H1 (cell line): ENCODE data around the gene IMP3. TPM values are rescaled to one million over a fixed set of nuclear protein-coding genes. Genes with fewer than 3 reads are reported as not detected.

Experiments
- CTCF ChIA-PET: fragments of 300-600 bp; sonication (Branson Sonifier 250); formaldehyde crosslinking; loops from one replicate; lab custom pipeline; 2021; ENCODE audit not compliant: partially characterized antibody; lab: Charles Lee
- POLR2A ChIA-PET: fragments of 300-600 bp; sonication (Branson Sonifier 250); formaldehyde crosslinking; loops from one replicate; lab custom pipeline; 2021; ENCODE audit warnings: inconsistent platforms; ENCODE audit not compliant: partially characterized antibody; lab: Charles Lee
- DNase-seq, 2 experiments: peaks; one replicate each; pipeline versions ENCODE4 v3.0.0 to v3.0.0-alpha.2; 2010 to 2022; ENCODE audit warnings: low spot score in 2 of 2, low read depth in 1 of 2, mixed read lengths in 1 of 2
- FAIRE-seq: peaks from 2 replicates; lab custom pipeline; 2011; peaks lifted over from hg19 to GRCh38; lab: Jason Lieb, UNC
- H2AFZ ChIP-seq: 2 replicates; pipeline ENCODE4 v1.8.1; 2012; ENCODE audit warnings: low read length, inconsistent platforms
- H2AK5ac ChIP-seq: 2 replicates; pipeline ENCODE4 v1.6.1; 2013; ENCODE audit warnings: low read depth, low read length
- H2BK120ac ChIP-seq: replicated peaks from 2 replicates; pipeline ENCODE3; 2013; ENCODE audit warnings: low read depth, low read length, inconsistent platforms
- H2BK12ac ChIP-seq: 2 replicates; pipeline ENCODE4 v1.6.1; 2013; ENCODE audit warnings: low read depth, low read length
- H2BK15ac ChIP-seq: 2 replicates; pipeline ENCODE4 v1.6.1; 2013; ENCODE audit warnings: low read length
- H2BK20ac ChIP-seq: 2 replicates; pipeline ENCODE4 v1.6.1; 2013; ENCODE audit warnings: low read length
- H2BK5ac ChIP-seq: 2 replicates; pipeline ENCODE4 v1.6.1; 2013; ENCODE audit warnings: low read depth, low read length
- H3K14ac ChIP-seq: 2 replicates; pipeline ENCODE4 v1.6.1; 2013; ENCODE audit warnings: inconsistent platforms; ENCODE audit not compliant: insufficient read length
- H3K18ac ChIP-seq: 2 replicates; pipeline ENCODE4 v1.6.1; 2013; ENCODE audit warnings: low read length; ENCODE audit errors: extremely low read depth
- H3K23ac ChIP-seq: 2 replicates; pipeline ENCODE4 v1.6.1; 2013; ENCODE audit warnings: inconsistent platforms; ENCODE audit not compliant: insufficient read length
- H3K23me2 ChIP-seq: 2 replicates; pipeline ENCODE4 v1.6.1; 2013; ENCODE audit warnings: low read depth, low read length
- H3K27ac ChIP-seq: 2 replicates; pipeline ENCODE4 v1.6.1; 2011; ENCODE audit warnings: low read depth, low read length, inconsistent platforms
- H3K27me3 ChIP-seq, 4 experiments: replicated peaks in 1 of 4; 1 replicate in 1 of 4; 2 replicates in 3 of 4; pipeline versions ENCODE4 v1.6.1 to v1.8.1; 2011 to 2013; ENCODE audit warnings: low read length in 3 of 4, mild to moderate bottlenecking in 3 of 4, inconsistent platforms in 2 of 4, mixed read lengths in 2 of 4, moderate library complexity in 1 of 4; ENCODE audit not compliant: control insufficient read depth in 3 of 4, insufficient read depth in 3 of 4; ENCODE audit errors: extremely low read depth in 1 of 4
- H3K36me3 ChIP-seq, 4 experiments: 2 replicates each; pipeline versions ENCODE4 v1.6.1 to v1.8.1; 2011 to 2013; ENCODE audit warnings: mild to moderate bottlenecking in 4 of 4, low read length in 3 of 4, moderate library complexity in 2 of 4, control low read depth in 1 of 4, inconsistent platforms in 1 of 4; ENCODE audit not compliant: insufficient read depth in 4 of 4, control insufficient read depth in 2 of 4
- H3K4ac ChIP-seq: replicated peaks from 2 replicates; pipeline ENCODE3; 2013; ENCODE audit warnings: low read length, low read depth, mixed read lengths, inconsistent platforms; ENCODE audit not compliant: insufficient read length
- H3K4me1 ChIP-seq, 4 experiments: replicated peaks in 1 of 4; 1 replicate in 1 of 4; 2 replicates in 3 of 4; pipeline versions ENCODE4 v1.6.1 to v1.8.1; 2011 to 2013; ENCODE audit warnings: low read length in 3 of 4, inconsistent platforms in 2 of 4, mixed read lengths in 1 of 4; ENCODE audit not compliant: insufficient read depth in 4 of 4, control insufficient read depth in 3 of 4
- H3K4me2 ChIP-seq, 2 experiments: 2 replicates each; pipeline versions ENCODE4 v1.6.1 to v1.8.1; 2011 to 2013; ENCODE audit warnings: low read depth in 2 of 2, low read length in 2 of 2, control low read depth in 1 of 2, inconsistent platforms in 1 of 2, mild to moderate bottlenecking in 1 of 2; ENCODE audit not compliant: insufficient read depth in 1 of 2
- H3K4me3 ChIP-seq, 4 experiments: fragments of 200-600, 300-600 bp in 1 of 4; sonication (generic), shearing (Covaris generic), sonication (Bioruptor Twin) in 1 of 4; 2 replicates each; pipeline versions ENCODE4 v1.5.1 to v1.8.1; 2011 to 2016; ENCODE audit warnings: low read length in 4 of 4, low read depth in 3 of 4, control low read depth in 2 of 4, inconsistent platforms in 2 of 4, mild to moderate bottlenecking in 2 of 4, mixed read lengths in 1 of 4, moderate library complexity in 1 of 4; ENCODE audit not compliant: insufficient read depth in 2 of 4; ENCODE audit errors: extremely low read depth in 1 of 4
- H3K56ac ChIP-seq: replicated peaks from 2 replicates; pipeline ENCODE3; 2013; ENCODE audit warnings: low read depth, mild to moderate bottlenecking, mixed read lengths, low read length, inconsistent platforms; ENCODE audit not compliant: insufficient read length
- H3K79me1 ChIP-seq: 2 replicates; pipeline ENCODE4 v1.6.1; 2013; ENCODE audit warnings: low read depth, low read length, control low read depth
- H3K79me2 ChIP-seq, 2 experiments: 2 replicates each; pipeline versions ENCODE4 v1.6.1 to v1.8.1; 2012 to 2013; ENCODE audit warnings: low read length in 2 of 2, mild to moderate bottlenecking in 2 of 2, inconsistent platforms in 1 of 2; ENCODE audit not compliant: insufficient read depth in 2 of 2, control insufficient read depth in 1 of 2
- H3K9ac ChIP-seq, 4 experiments: replicated peaks in 1 of 4; 1 replicate in 1 of 4; 2 replicates in 3 of 4; pipeline versions ENCODE4 v1.6.1 to v1.8.1; 2011 to 2013; ENCODE audit warnings: low read depth in 3 of 4, low read length in 3 of 4, control low read depth in 2 of 4, mild to moderate bottlenecking in 2 of 4, moderate library complexity in 2 of 4, inconsistent platforms in 1 of 4; ENCODE audit errors: extremely low read depth in 1 of 4
- H3K9me3 ChIP-seq, 2 experiments: 2 replicates each; pipeline versions ENCODE4 v1.6.1 to v1.8.1; 2012 to 2013; ENCODE audit warnings: mild to moderate bottlenecking in 2 of 2, moderate library complexity in 2 of 2, control low read depth in 1 of 2, inconsistent platforms in 1 of 2, low read depth in 1 of 2, low read length in 1 of 2, mixed read lengths in 1 of 2; ENCODE audit not compliant: insufficient read depth in 2 of 2
- H4K20me1 ChIP-seq, 2 experiments: replicated peaks in 1 of 2; 2 replicates each; pipeline versions ENCODE3 to v1.8.1; 2011 to 2013; ENCODE audit warnings: inconsistent platforms in 2 of 2, low read length in 2 of 2, mild to moderate bottlenecking in 1 of 2; ENCODE audit not compliant: insufficient read depth in 2 of 2, control insufficient read depth in 1 of 2
- H4K5ac ChIP-seq: 2 replicates; pipeline ENCODE4 v1.6.1; 2013; ENCODE audit warnings: low read length, low read depth, mixed read lengths, inconsistent platforms; ENCODE audit not compliant: insufficient read length
- H4K8ac ChIP-seq: 2 replicates; pipeline ENCODE4 v1.8.0; 2013; ENCODE audit warnings: mild to moderate bottlenecking, moderate library complexity, low read length, inconsistent platforms; ENCODE audit not compliant: insufficient read depth; ENCODE audit errors: extremely low read depth
- H4K91ac ChIP-seq: replicated peaks from 2 replicates; pipeline ENCODE3; 2013; ENCODE audit warnings: low read length, mixed read lengths, inconsistent platforms; ENCODE audit not compliant: insufficient read length
- CBX5 ChIP-seq: fragments of 300-800, 300-1000 bp; sonication (generic); IDR thresholded peaks from 2 replicates; pipeline ENCODE4 v1.7.1; 2016; ENCODE audit warnings: antibody characterized with exemption, low read length, low read depth
- SRF ChIP-seq: IDR thresholded peaks from 2 replicates; pipeline ENCODE4 v1.6.1; 2011; ENCODE audit warnings: mild to moderate bottlenecking, low read depth, low read length, moderate library complexity
- WGBS, 2 experiments: shearing (Covaris generic) in 1 of 2; methylation state at CpG; one replicate each; pipeline versions ENCODE4 v1.1.6 to v1.1.7; 2013 to 2015; ENCODE audit warnings: low lambda C conversion rate in 2 of 2, mixed read lengths in 2 of 2, inconsistent platforms in 1 of 2, low coverage in 1 of 2, missing lambda C conversion rate in 1 of 2; ENCODE audit not compliant: insufficient replicate concordance in 2 of 2, insufficient coverage in 1 of 2, insufficient read length in 1 of 2; ENCODE audit errors: extremely low coverage in 1 of 2, missing lambda C conversion rate in 1 of 2; 5-methylcytosine and 5-hydroxymethylcytosine counted together
- polyA plus RNA-seq, 7 experiments: library from polyadenylated mRNA; depleted of rRNA in 3 of 7; stranded (reverse) in 5 of 7; unstranded in 2 of 7; fragments of >200 nt in 5 of 7; fragments of 200-250 nt in 2 of 7; gene quantifications; 1 replicate in 5 of 7; 2 replicates in 1 of 7; 4 replicates in 1 of 7; pipeline versions ENCODE4 v1.2.1 to v1.2.3, GENCODE V29; 2011 to 2013; ENCODE audit warnings: missing spikeins in 2 of 7, mixed read lengths in 2 of 7
- total RNA-seq: library from RNA; stranded (reverse); fragmentation: NEBNext Ultra II Directional; extraction: Animal tissue kit (Norgen Biotek cat#: 25700); gene quantifications from 2 replicates; pipeline ENCODE4 v1.2.1, GENCODE V29; 2021

The IMP3 gene
- total and polyA plus RNA-seq, 2 of the 8 experiments (the other 6 are each of a cell fraction or from before 2014, with no cell fraction given): 114 to 273 TPM

DNA sequence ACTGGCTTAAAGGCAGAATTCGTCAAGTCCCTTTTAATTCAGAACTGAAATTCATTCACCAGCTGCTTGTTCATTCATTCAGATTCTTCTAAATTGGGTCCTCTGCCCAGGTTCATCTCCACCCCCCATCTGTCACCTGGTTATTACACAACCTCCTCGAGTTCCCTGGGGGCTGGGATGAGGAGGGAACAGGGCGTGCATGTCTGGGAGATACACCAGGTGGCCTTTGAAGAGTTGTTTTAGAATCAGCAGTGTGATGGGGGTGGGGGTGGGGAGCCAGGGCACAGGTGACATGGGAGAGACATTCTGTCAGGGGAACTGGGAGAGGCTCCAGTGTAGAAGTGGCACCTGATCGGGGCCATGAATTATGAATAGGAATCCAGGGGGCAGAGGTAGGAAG lies 15.9 kb upstream of the IMP3 start:
- no peak overlapping the region for H3K4me2 ChIP-seq
- no peak overlapping the region for H3K14ac ChIP-seq
- no peak overlapping the region for H2AK5ac ChIP-seq
- no peak overlapping the region for H2BK15ac ChIP-seq
- no peak for DNase-seq
- no peak overlapping the region for H2BK20ac ChIP-seq
- no peak overlapping the region for H3K56ac ChIP-seq
- FAIRE-seq: no peak
- POLR2A ChIA-PET: interaction anchor here (0.5 kb wide), 1 partner anchor 13 kb away, joined by 4 read pairs; no protein-coding TSS in a partner anchor
- H3K4ac ChIP-seq: no peak overlapping the region
- peaks cover 9% of the 10 kb centered on the region for H3K79me1 ChIP-seq
- H3K79me2 ChIP-seq: peaks cover 0 to 45% of the 10 kb centered on the region in 2 experiments; a peak in 3 of 4 replicates
- peaks cover 9 to 29% of the 10 kb centered on the region in 2 experiments for H4K20me1 ChIP-seq
- H2BK120ac ChIP-seq: no peak overlapping the region
- H3K18ac ChIP-seq: no peak overlapping the region; the same call in 1 of the 2 replicates
- no peaks in the 10 kb centered on the region for H3K23me2 ChIP-seq
- no peak overlapping the region for H3K27ac ChIP-seq
- no peak overlapping the region for H2BK12ac ChIP-seq
- H4K8ac ChIP-seq: no peak overlapping the region
- no peak overlapping the region for H3K23ac ChIP-seq
- no peak overlapping the region for H2BK5ac ChIP-seq
- WGBS, 2 experiments: 92% methylated on average over 4 of the region's 4 CpGs; no CpG with 5 or more reads in 1 of the 2 experiments
- no peak overlapping the region for H3K9ac ChIP-seq
- H4K91ac ChIP-seq: no peak overlapping the region
- H2AFZ ChIP-seq: no peak overlapping the region
- CTCF ChIA-PET: no interaction called here
- peaks cover 0 to 19% (median 9%) of the 10 kb centered on the region in 4 experiments; a peak in 6 of 7 replicates for H3K4me1 ChIP-seq
- H3K27me3 ChIP-seq: no peaks in the 10 kb centered on the region
- H3K9me3 ChIP-seq: no peaks in the 10 kb centered on the region
- H3K4me3 ChIP-seq: no peak overlapping the region
- H4K5ac ChIP-seq: no peak overlapping the region
- TF ChIP-seq SRF (no peak), CBX5 (no peak)
- peaks cover 0 to 4% (median 0%) of the 10 kb centered on the region in 4 experiments; a peak in 1 of 8 replicates for H3K36me3 ChIP-seq
